Natural killer cell treated with Interleukin-12 subunit alpha and Interleukin-12 subunit beta and Interleukin-15 and Interleukin-18, amount 100 ng/mL, for 72 hours (primary cell): Measurements from ENCODE around the gene KIF26A. TPM values are rescaled to one million over a fixed set of nuclear protein-coding genes. Genes with fewer than 3 reads are reported as not detected.

Experiments used
- ATAC-seq, 2 donors: fragments of 150-1000 bp; cut with Tn5 transposase in 1 of 2; sonication (Bioruptor Pico), chemical (Tn5 transposase) in 1 of 2; 2 replicates each; pipeline ENCODE4 v1.10.0; 2021
- DNase-seq: peaks from one replicate; pipeline ENCODE4 v3.0.0; 2022; ENCODE audit warnings: low spot score
- H3K27ac Mint-ChIP-seq, 2 donors: 1 replicate in 1 of 2; 2 replicates in 1 of 2; pipeline ENCODE4 v1.8.0; 2022; ENCODE audit warnings: mixed read lengths in 2 of 2, mild to moderate bottlenecking in 1 of 2, moderate library complexity in 1 of 2
- H3K27me3 Mint-ChIP-seq, 2 donors: 1 replicate in 1 of 2; 2 replicates in 1 of 2; pipeline ENCODE4 v1.8.0; 2022; ENCODE audit warnings: mixed read lengths in 2 of 2
- H3K36me3 Mint-ChIP-seq: one replicate; pipeline ENCODE4 v1.8.0; 2022; ENCODE audit warnings: mixed read lengths
- H3K4me1 Mint-ChIP-seq, 2 donors: 1 replicate in 1 of 2; 2 replicates in 1 of 2; pipeline ENCODE4 v1.8.0; 2022; ENCODE audit warnings: low read depth in 2 of 2, mixed read lengths in 2 of 2, mild to moderate bottlenecking in 1 of 2
- H3K4me3 Mint-ChIP-seq: one replicate; pipeline ENCODE4 v1.8.0; 2022; ENCODE audit warnings: mixed read lengths
- H3K9me3 Mint-ChIP-seq: 2 replicates; pipeline ENCODE4 v1.8.0; 2022; ENCODE audit warnings: mixed read lengths
- total RNA-seq, 2 donors: library from RNA; stranded (reverse); gene quantifications; one replicate each; pipeline ENCODE4 v1.2.3, GENCODE V29; 2022

The KIF26A gene
- not detected for total RNA-seq

DNA sequence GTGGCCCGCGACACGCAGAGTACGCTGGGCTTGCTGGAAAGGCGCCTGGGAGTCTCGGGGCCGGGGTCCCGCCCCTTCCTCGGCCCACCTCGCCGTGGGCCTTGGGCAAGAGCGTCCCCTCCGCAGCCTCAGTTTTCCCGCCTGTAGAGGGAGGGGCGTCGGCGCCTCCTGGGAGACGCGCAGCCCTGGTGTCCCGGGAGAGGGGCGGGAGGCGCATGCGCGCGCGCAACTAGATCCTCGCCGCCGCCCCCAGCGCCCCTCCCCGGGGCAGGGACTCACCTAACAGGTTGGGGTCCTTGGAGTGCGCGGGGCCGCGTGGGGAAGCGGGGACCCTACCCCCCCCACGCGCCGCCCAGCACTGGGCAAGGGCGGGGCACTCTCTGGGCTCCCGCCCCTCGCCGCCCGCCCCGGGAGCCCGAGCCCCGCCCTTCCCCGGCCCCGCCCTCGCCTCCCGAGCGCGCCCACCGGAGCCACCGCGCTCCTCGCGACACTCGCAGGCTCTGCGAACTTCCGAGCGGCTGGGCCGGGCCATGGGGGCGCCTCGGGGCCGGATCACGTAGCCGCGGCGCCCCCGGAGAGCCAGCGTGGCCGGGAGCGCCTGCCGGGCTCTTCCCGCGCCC, at the start of gene KIF26A:
TSS of gene KIF26A (plus strand) at position 490 of the 620 bp plus-strand sequence. CDS start 136 bp downstream, outside the sequence.
- DNase-seq (peak; percentile 60), ATAC-seq (peak; percentile 8 to 58)
- Mint-ChIP-seq H3K27ac (no peak within 1 kb of the TSS), H3K36me3 (no peaks in the 10 kb centered on the region), H3K27me3 (peaks cover 9 to 14% of the 10 kb centered on the region in 2 donors), H3K9me3 (no peaks in the 10 kb centered on the region), H3K4me1 (peaks cover 0 to 4% of the 10 kb centered on the region in 2 donors), H3K4me3 (no peak within 1 kb of the TSS)

DNA sequence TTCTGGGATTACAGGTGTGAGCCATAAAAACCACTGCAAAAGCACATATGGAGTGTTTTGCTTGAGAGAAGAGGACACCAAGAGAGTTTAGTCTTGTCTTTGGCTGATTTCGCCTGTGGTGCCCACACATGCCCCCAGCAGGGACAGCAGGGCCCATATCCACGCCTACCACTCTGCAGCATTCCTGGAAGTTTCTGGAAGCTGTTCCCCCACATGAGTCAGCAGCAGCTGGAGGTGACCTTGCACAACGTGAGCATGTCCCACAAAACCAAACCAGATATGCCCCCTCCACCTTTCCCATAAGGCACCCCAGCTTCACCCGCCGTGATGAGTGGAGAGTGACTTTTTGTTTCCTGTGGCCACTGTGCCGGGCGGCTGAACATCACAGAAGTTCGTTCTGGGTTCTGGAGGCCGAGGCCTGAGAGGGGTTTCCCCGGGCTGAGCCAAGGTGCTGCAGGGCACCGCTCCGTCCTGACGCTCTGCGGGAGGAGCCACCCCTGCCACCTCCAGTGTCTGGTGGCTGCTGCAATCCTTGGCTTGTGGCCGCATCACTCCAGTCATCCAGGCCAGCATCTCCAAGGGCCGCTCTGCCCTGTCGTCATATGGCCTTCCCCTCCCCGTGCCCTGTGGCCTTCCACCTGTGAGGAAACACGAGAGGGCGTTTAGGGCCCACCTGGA, 48.2 kb upstream of the KIF26A start:
- Mint-ChIP-seq H3K36me3 (no peaks in the 10 kb centered on the region), H3K9me3 (no peaks in the 10 kb centered on the region), H3K4me1 (peaks cover 0 to 4% of the 10 kb centered on the region in 2 donors), H3K27ac (no peak overlapping the region), H3K4me3 (no peak overlapping the region), H3K27me3 (peaks cover 0 to 5% of the 10 kb centered on the region in 2 donors)
- DNase-seq (no peak), ATAC-seq (no peak)

DNA sequence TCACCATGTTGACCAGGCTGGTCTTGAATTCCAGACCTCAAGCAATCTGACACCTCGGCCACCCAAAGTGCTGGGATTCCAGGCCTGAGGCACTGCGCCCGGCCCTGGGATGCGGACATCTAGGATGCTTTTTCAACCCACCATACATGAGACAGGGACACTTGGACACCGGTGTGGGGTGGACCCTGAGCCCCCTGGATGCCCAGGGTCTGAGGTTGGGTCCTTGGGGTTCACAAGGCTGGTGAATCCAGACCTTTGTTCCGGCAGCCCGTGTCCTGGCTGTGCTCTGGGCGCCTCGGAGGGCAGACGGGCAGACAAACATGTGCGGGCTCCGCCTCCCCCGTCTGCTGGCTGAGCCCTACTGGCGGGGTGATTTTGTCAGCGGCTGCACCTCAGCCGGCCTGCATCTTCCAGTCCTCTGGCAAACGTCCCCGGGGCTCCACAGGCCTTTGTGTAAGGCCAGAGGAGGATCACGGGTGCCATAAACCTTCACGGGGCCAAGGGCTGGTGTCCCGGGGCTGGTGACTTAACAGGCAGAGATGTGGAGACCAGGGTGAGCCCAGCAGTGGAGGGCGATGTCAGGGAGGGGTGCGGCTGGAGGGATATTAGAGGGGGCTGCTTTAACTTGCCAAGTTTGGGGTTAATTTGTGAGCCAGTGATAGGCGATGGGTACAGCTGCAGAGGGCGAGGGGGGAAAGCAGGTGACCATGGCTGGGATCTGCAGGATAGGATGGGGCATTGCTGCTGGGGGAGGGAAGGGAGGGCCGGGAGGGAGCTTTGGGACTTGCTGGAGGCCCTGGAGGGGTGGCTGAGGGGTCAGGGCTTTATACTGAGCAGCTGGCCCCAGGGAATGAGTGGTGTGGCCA, 47.1 kb upstream of the KIF26A start:
- DNase-seq, result no peak
- Mint-ChIP-seq H3K4me1 (peaks cover 0 to 4% of the 10 kb centered on the region in 2 donors), H3K27me3 (peaks cover 0 to 5% of the 10 kb centered on the region in 2 donors), H3K27ac (no peak overlapping the region), H3K4me3 (no peak overlapping the region), H3K9me3 (no peaks in the 10 kb centered on the region), H3K36me3 (no peaks in the 10 kb centered on the region)
- ATAC-seq, result no peak

DNA sequence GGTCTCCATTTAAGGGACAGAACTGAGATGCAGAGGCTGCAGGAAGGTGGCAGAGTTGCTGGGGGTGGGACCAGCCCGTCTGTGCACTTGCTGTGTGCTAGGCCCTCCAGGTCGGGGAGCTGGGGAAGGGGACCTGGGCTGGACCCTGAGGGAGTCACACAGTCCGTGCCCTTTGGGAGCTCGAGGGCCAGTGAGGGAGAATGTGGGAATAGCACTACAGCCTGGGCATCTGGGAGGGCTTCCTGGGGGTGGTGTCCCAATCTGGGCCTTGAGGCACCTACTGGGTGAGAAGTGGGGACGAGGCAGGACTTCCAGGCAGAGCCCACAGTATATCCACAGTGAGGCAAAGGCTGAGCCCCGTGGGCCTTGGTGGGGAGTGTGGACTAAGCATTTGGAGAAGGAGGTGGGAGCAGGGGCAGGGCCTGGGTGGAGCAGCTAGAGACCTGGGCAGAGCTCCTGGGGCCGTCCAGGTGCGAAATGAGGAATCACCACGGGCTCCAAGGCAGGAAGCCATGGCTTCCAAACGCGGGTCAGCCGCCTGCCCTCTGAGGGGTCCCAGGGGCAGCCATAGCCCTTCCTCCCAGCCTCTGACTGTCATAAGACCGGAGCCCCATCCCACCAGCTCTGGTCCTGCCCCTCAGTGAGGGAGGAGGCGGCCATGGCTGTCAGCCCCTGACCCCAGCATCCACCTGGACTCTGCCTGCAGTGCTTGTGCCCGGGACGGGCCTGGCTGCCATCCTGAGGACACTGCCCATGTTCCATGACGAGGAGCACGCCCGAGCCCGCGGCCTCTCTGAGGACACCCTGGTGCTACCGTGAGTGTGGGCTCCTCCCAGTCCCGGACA, 46.2 kb upstream of the KIF26A start:
- H3K27ac Mint-ChIP-seq, result no peak overlapping the region
- peaks cover 0 to 4% of the 10 kb centered on the region in 2 donors for H3K4me1 Mint-ChIP-seq
- DNase-seq (peak; percentile 44), ATAC-seq (no peak)
- H3K36me3 Mint-ChIP-seq, result no peaks in the 10 kb centered on the region
- H3K4me3 Mint-ChIP-seq, result no peak overlapping the region
- peaks cover 0 to 2% of the 10 kb centered on the region in 2 donors for H3K27me3 Mint-ChIP-seq
- no peaks in the 10 kb centered on the region for H3K9me3 Mint-ChIP-seq

DNA sequence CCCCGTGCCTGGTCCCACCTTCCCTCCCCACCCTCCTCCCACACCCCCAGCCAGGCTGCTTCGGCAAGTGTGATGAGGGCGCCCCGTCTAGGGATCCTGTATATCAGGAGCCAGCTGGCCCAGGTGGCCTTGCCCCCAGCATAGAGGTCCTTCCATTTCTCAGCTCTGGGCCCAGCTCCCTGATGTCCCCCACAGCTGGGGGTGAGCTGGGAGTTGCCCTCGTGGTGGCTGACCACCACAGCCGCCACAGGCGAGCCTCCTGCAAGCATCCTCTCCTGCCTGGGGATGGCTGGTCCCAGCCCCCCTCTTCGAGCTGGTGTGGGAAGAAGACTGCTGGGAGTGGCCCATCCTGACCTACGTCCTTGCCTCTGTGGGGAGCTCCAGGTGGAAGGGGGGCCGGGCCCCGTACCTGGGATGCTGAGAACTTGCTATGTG, 45.4 kb upstream of the KIF26A start:
- Mint-ChIP-seq H3K27me3 (no peaks in the 10 kb centered on the region), H3K9me3 (no peaks in the 10 kb centered on the region)

DNA sequence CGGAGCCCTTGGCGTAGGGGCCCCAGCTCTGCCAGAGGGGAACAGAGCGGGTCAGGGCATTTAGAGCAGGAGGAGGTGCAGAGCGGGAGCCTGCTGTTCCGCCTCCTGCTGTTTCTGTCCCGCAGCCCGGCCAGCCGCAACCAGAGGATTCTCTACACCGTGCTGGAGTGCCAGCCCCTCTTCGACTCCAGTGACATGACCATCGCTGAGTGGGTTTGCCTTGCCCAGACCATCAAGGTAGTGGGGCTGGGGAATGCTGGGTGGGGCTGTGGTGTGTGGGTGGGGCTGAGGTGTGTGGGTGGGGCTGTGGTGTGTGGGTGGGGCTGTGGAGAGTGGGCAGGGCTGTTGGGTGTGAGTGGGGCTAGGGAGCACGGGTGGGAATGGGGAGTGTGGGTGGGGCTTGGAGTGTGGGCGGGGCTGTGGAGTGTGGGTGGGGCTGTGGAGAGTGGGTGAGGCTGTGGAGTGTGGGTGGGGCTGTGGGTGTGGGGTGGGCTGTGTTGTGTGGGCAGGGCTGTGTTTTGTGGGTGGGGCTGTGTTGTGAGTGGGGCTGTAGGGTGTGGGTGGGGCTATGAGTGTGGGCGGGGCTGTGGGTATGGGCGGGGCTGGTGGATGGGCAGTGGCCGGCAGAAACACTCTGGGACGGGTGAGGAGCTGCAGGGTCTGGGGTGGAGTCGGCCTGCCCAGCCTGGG, 44.9 kb upstream of the KIF26A start:
- H3K27me3 Mint-ChIP-seq, result no peaks in the 10 kb centered on the region
- H3K36me3 Mint-ChIP-seq, result no peaks in the 10 kb centered on the region
- no peak overlapping the region for H3K4me3 Mint-ChIP-seq
- DNase-seq (peak; percentile 54), ATAC-seq (peak; percentile 8 to 47)
- peaks cover 0 to 4% of the 10 kb centered on the region in 2 donors for H3K4me1 Mint-ChIP-seq
- H3K9me3 Mint-ChIP-seq, result no peaks in the 10 kb centered on the region
- H3K27ac Mint-ChIP-seq, result no peak overlapping the region

More for the DNA sequence above, 45.4 kb upstream of the KIF26A start:
- Mint-ChIP-seq H3K4me3 (no peak overlapping the region), H3K36me3 (no peaks in the 10 kb centered on the region), H3K27ac (no peak overlapping the region), H3K4me1 (peaks cover 0 to 4% of the 10 kb centered on the region in 2 donors)
- DNase-seq (peak; percentile 54), ATAC-seq (no peak)

DNA sequence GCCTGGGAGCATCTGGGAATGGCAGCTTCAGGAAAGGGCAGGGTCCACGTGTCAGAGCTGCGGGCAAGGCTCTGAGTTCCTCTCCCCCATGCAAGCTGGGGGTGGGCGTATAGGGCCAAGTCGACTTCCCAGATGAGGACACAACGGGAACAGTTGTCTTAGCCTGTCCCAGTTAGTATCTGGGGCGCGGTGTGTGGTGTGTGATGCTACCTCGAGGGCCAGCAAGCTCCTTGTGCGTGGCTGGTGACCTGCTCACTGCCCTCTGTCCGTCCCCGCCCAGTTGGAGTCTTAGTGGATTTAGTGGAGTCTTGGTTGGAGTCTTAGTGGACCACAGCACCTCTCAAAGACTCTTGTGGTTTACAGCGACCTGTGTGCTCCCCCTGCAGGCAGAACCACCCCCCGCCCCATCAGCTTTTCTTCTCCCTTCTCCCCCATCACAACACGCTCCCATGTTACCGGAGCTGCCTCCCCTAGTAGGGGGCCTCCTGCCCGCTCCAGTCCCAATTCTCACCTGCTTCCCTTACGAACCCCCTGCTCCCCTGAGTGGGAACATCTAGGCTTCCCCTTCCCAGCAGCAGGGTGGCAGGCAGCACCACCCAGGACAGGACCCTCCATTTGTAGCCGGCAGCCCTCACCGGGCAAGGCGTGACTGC, 44.2 kb upstream of the KIF26A start:
- peak; percentile 25 for DNase-seq
- peaks cover 0 to 4% of the 10 kb centered on the region in 2 donors for H3K4me1 Mint-ChIP-seq

DNA sequence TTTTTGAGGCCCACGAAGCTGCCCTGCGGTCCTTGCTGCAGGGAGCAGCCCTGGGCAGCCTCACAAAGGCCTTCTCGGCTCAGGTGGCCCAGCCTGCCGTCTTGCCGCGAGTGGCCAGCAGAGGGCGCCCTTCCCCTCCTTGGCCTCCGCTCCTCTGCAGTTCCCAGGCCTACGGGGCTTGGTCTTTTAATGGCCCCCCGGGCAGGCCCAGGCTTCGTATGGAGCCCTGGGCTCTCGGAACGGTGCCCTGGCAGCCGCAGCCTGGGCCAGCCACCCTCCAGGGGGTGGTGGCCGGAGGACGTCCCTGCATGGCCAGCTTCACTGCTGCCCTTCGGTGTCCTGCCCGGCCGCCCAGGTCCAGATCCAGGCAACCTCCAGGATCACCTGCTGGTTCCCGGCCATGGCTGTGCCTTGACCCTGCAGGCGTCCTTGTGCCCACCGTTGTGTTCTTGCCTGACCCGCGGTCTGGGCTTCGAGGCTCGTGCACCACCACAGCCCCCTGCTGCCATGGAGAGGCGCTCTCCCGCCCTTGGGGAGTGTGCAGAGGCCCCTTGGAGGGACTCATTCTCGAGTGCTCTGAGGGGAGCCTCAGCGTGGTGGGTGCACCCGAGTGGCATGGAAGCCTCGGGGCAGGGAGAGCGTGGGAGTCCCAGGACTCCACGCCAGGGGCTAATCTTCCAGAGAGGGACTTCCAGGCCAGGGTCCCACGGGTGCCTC, 43.5 kb upstream of the KIF26A start:
- Mint-ChIP-seq H3K4me1 (peaks cover 0 to 4% of the 10 kb centered on the region in 2 donors), H3K9me3 (no peaks in the 10 kb centered on the region), H3K27me3 (no peaks in the 10 kb centered on the region), H3K36me3 (no peaks in the 10 kb centered on the region), H3K27ac (no peak overlapping the region), H3K4me3 (no peak overlapping the region)
- DNase-seq (peak; percentile 76), ATAC-seq (no peak)

More for the DNA sequence above, 44.2 kb upstream of the KIF26A start:
- Mint-ChIP-seq H3K27me3 (no peaks in the 10 kb centered on the region), H3K36me3 (no peaks in the 10 kb centered on the region), H3K27ac (no peak overlapping the region), H3K9me3 (no peaks in the 10 kb centered on the region), H3K4me3 (no peak overlapping the region)
- ATAC-seq, result no peak

DNA sequence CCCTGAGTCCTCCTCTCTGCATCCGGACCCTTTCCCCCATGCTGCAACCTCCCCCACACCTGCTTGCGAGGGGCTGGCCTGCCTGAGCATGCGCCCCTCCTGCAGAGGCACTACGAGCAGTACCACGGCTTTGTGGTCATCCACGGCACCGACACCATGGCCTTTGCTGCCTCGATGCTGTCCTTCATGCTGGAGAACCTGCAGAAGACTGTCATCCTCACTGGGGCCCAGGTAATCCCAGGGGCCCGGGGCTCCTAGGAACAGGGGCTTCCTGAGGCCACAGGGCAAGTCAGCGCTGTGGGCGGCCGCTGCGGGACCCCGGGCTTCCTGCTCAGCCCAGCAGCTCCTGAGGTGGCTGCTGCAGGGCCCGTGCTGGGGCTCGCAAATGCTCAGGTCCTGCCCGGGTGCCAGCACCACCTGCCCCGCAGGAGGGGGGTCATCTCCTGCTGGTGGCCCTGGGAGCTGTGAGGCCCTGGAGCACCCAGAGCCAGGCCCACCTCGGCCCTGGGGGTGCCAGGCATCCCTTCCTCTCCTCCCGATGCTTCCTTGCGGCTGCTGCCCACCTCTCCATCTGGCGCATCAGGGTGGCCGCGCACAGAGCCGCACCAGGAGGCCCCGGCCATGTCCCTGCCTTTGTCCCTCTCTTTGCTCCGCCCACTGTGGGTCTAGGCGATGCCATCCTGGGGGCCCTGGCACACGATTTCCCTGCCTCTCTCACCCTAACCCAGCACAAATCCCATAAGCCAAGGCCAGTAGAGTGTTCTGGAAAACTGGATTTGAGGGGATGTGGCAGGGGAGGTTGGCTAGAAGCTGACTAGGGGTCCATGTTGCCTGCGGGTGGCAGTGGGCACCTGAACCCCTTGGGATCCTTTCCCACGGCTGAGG, 42.7 kb upstream of the KIF26A start:
- Mint-ChIP-seq H3K36me3 (no peaks in the 10 kb centered on the region), H3K27ac (no peak overlapping the region), H3K4me1 (peaks cover 0 to 4% of the 10 kb centered on the region in 2 donors), H3K4me3 (no peak overlapping the region), H3K27me3 (no peaks in the 10 kb centered on the region), H3K9me3 (no peaks in the 10 kb centered on the region)
- DNase-seq, result no peak
- ATAC-seq, result no peak

DNA sequence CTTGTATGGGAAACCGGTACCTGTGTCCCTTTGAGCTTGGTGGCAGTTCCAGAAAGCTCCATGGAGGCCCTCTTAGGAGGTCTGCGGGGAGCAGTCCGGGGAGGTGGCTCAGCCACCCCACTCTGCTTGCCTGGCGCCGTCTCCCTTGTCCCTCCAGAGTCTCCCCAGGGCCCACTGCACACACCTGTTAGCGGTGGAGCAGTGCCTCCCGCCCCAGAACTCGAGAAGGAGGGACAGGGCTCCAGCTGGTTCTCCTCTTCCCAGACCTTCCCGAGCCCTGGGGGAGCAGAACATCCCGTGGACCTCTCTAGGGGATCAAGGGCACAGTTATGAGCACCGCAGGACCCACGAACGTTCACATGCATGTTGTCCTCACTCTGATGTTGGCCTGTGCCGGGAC, 42.1 kb upstream of the KIF26A start:
- Mint-ChIP-seq H3K9me3 (no peaks in the 10 kb centered on the region), H3K36me3 (no peaks in the 10 kb centered on the region), H3K4me1 (peaks cover 0 to 4% of the 10 kb centered on the region in 2 donors), H3K4me3 (no peak overlapping the region), H3K27me3 (no peaks in the 10 kb centered on the region), H3K27ac (no peak overlapping the region)
- no peak for ATAC-seq
- DNase-seq, result no peak
